GM12801 (cell line): Measurements from ENCODE around the gene GCK.

Experiments used
- TF ChIP-seq, protein P1 (sequence below): IDR thresholded peaks from one replicate; pipeline ENCODE4 v1.5.1; 2011; ENCODE audit warnings: control low read depth; ENCODE audit not compliant: insufficient read length; ENCODE audit errors: extremely low read depth

The GCK gene

DNA sequence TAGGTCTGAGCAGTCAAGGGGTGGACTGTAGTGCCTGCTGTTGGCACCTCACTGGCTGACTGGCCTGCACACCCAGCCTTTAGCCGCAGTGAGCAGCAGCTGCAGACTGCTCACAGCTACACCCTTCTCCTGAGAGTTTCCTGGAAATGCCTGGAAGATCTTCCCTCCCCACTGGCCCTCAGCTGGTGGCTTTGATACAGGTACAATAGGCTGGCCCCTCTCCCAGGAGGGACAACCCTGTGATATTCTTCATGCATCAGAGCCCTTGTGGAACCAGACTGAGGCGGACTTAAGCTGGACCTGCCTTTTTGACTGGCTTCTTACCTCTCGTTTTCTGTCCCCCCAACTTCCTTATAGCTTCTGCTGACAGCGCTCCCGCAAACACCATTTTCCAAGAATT is 6.4 kb downstream of the GCK start:
- TF ChIP-seq, protein P1, sequence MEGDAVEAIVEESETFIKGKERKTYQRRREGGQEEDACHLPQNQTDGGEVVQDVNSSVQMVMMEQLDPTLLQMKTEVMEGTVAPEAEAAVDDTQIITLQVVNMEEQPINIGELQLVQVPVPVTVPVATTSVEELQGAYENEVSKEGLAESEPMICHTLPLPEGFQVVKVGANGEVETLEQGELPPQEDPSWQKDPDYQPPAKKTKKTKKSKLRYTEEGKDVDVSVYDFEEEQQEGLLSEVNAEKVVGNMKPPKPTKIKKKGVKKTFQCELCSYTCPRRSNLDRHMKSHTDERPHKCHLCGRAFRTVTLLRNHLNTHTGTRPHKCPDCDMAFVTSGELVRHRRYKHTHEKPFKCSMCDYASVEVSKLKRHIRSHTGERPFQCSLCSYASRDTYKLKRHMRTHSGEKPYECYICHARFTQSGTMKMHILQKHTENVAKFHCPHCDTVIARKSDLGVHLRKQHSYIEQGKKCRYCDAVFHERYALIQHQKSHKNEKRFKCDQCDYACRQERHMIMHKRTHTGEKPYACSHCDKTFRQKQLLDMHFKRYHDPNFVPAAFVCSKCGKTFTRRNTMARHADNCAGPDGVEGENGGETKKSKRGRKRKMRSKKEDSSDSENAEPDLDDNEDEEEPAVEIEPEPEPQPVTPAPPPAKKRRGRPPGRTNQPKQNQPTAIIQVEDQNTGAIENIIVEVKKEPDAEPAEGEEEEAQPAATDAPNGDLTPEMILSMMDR, result no peak

DNA sequence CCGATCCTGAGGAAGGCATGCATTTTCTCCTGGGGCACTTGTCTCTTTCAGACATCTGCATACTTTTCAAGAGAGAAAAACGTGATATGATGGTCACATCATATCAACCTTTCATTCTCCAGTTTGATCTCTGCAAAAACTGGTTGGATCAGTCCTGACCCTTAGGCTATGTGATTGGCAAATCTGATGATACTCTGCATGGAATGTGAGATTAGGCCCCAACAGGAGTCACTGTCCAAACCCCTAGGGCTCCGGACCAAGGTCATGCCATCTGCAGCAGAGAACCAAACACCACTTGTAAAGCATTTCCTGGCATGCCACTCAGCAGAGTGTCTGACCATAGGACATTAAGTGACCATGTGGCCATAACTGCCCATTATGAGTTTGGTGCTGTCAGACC is 8.6 kb downstream of the GCK start:
- TF ChIP-seq, protein P1, result no peak

- TF ChIP-seq, protein P1, result no peak
These were observed 11.6 kb downstream of the GCK start for GRCh38 chr7:44177570-44178131.

GRCh38 chr7:44176486-44176885 is 12.8 kb downstream of the GCK start:
- TF ChIP-seq, protein P1, result no peak

- TF ChIP-seq, protein P1, result no peak
These were observed 13.5 kb downstream of the GCK start for GRCh38 chr7:44175730-44176129.

GRCh38 chr7:44173911-44174693 is 15.1 kb downstream of the GCK start:
- TF ChIP-seq, protein P1, result no peak

DNA sequence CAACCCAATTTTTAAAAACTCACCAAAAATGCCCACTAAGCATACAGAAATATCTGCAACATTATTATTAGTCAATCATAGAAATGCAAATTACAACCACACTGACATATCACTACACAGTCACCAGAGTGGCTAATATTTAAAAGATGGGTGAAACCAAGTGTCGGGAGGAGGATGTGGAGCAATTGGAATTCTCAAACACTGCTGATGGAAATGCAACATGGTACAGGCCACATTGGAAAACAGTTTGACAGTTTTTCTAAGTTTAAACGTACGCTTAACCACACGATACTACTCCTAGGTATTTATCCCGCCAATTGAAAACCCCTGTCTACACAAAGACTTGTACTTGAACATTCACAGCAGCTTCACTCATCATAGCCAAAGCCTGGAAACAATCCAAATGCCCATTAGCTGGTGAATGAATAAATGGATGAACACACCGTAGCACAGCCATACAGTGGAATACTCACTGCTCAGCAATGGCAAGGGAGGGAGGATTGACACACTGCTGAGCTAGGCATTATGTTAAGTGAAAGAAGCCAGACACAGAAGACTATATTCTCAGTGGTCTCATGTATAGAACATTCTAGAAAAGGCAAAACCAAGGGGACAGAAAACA is 16.3 kb downstream of the GCK start:
- TF ChIP-seq, protein P1, result no peak
